Measurements from ENCODE around the gene LSR.

The LSR gene

DNA sequence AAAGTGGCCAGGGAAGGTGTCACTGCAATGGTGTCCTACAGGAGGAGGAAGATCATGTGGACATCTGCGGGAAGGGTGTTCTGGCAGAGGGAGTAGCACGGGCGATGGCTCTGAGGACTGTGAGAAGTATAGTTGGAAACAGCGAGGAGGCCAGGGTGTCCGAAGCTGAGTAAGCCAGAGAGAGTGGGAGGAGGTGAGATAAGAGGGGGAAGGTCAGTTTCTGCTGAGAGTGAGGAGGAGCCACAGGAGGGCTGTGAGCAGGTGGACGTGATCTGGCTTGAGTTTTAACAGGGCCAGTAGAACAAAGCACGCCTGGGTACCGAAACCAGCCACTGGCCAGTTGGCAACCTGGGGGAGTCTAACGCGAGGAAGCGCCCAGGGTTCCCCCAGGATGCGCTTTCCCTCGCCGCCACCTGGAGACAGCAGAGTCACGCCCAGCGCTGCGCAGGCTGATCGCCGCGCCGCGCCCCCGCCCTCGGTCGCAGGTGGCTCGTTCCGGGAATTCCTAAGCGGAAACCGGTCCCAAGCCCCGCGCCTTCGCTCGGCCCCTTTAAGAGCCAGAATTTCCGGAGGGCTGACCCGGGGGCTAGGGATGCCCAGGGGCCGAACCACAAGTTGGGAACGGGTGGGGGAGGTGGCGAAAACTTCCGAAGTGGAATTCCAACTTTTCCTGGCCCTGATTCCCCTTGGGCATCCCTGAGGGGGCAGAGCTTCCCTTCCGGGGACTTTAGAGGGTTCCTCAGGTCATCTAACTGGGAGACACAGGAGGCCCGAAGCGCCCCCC, 1.1 kb upstream of the LSR start:
- no peak for DNase-seq

DNA sequence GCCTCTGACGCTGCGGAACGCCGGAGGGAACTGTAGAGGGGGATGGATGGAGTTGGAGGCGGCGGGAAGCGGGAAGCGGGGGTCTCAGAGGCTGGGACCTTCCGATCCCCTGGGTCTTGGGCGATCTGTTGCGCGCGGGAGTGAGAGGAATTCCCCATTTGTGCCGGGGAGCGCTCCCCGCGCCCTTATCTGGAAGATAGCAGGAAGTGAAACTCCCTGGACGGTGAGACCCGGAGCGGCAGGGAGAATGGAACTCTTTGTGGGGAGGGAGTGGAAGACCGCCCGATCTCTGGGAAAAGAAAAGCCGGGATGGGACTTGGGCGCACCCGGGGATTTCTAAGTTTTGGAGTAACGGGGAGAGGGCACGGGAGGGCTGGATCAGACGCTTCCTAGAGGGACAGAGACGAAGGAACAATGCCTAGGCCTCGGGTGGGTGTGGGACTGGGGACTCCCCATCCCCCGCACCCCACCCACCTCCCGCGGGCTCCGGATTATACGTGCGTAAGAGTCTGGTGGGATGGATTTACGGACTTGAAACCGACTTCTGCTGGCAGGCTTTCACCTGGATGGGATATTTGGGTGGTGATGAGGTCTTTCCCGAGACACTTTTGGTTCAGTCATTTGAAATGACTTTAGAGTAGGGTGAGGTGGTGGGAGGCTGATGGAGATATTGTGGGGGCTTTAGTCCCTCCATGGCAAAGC, 495 bp downstream of the LSR start:
- DNase-seq, result no peak

DNA sequence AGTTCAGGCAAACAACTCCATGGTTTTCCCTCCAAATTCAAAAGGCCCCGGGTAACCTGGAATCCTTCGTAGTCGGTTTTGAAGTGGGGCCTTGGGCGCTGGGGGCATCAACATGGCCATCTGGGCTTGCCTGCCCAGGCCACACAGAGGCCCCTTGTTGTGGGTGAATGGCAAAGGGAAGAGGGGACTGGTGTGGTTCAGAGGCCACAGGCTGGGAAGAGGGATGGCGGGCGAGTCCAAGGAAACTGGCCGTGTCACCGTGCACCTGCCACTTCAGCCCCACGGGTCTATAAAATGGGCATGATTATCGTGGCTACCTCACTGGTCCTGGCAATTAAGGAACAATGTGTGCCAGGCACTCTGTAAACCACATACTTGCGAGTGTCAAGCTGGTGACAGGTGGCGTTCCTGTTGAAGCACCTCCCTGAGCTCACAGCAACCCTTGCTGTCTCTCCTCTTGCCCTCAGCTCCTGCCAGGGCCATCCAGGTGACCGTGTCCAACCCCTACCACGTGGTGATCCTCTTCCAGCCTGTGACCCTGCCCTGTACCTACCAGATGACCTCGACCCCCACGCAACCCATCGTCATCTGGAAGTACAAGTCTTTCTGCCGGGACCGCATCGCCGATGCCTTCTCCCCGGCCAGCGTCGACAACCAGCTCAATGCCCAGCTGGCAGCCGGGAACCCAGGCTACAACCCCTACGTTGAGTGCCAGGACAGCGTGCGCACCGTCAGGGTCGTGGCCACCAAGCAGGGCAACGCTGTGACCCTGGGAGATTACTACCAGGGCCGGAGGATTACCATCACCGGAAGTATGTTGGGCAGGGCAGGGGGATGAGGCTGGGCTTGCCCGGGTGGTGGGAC, 1.3 kb downstream of the LSR start:
- no peak for DNase-seq

DNA sequence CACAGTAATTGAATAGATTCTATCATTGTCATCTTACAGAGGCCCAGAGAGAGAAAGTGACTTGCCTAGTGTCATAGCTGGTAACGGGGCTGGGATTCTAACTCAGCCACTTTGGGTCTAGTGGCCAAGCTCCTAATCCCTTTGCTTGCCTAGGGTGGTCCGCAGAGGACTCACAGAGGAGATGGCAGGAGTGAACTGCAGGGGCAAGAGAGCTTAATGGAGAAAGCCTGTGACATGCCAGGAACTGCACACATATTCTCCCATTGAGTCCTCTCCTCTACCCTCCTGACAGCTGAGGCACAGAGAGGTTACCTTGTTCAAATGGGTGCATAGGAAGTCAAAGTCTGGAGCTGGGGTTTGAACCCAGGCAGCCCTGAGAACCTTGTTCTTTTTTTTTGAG, 2.7 kb downstream of the LSR start:
- no peak for DNase-seq

DNA sequence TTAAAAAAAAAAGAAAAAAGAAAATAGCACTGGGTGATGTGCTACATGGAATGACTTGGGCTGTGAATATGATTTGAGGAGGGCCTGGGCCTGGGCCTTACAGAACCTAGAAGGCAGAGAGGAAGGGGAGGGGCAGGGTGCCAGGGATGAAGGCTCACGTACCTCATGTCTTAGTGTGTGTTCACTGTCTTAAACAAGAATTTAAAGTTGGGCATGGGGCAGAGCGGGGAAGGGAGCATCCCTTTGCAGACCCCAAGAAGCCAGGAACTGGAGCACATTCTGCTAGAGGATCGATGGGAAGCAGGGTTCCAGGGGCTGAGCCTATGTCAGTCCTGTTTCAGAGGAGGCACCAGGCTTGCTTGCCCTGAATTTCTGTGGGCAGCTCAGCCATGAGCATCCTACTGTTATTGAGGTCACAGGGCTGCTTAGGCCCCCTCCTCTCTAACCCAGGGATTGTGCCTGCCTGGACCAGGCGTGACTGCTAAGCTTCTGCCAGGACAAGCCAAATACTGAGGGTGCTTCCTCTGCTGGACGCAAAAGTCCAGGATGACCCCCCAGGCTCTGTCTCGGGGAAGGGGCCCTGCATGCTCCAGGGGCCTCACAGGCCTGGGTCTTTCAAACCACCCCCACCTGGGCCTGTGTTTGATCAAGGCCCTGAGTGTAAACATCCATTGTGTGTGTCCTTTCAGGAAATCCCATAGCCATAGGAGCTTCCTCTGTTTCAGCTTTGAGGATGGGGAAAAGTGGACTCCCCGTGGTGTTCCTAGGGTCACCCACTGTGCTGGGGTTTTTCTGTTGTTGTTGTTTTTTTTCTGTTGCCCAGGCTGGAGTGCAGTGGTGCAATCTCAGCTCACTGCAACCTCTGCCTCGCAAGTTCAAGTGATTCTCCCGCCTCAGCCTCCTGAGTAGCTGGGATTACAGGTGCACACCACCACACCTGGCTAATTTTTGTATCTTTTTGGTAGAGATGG, 4.8 kb downstream of the LSR start:
- no peak for DNase-seq

DNA sequence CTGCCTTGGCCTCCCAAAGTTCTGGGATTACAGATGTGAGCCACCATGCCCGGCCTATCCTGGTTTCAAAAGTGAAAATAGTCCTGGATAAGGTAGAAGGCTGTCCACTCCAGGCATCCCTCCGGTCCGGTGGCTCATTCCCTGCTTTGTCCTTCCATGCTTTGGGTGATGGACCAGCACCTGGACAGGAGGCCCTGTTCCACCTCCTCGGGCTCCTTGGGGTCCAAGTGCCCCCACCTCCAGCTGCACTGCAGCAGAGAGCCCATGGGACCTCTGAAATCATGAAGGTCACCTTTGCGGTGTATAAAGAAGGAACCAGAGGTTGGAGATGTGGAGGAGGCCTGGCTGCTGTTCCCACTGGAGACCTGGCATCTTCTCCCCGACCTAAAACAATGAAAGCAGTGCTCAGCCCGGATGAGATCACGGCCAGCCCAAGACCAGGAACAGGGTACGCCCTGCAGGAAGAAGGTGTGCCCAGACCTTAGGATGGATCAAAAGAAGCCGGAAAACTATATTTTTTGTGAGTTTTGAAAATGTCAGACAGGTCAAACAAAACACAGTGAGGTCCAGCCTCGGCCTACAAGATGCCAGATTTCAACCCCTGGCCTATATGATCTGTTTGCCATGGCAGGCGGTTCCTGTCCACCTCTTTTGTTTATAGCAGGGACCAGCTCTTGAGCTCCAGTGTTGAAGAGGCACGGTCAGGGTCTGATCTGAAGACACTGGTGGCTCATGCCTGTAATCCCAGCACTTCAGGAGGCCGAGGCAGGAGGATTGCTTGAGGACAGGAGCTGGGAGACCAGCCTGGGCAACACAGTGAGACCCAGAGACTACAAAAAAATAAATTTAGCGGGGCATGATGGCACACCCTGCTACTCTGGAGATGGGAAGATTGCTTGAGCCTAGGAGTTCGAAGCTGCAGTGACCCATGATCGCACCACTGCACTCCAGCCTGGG, 5.8 kb downstream of the LSR start:
- DNase-seq, result no peak

DNA sequence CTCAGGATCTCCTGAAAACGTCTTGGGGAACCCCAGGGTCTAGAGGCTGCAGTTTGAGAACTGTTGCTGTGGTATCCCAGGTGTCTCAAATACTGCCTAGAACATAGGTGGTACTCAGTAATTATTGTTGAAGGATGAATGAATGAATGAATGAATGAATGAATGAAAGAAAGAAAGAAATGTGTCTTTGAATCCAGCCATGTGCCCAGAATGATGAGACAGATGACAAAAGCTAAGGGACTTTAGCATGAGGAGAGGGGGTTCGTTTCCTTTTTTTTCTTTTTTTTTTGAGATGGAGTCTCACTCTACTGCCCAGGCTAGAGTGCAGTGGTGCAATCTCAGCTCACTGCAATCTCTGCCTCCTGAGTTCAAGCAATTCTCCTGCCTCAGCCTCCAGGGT, 7.8 kb downstream of the LSR start:
- DNase-seq, result no peak

DNA sequence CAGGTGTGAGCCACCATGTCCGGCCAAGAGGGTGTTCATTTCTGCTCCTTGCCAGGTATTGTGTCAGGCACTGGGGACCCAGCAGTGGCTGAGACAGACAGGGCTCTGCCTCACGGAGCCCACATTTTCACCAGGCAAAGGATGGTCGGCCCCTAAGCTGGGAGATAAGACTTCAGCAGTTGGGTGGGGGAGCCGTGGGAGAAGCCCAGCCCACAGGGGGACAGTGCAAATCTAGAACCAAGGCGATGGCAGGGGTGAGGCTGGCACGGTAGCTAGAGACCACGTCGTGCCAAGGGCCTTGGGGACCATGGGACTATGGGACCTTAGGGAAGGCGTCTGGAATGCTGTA, 8.3 kb downstream of the LSR start:
- DNase-seq, result no peak

DNA sequence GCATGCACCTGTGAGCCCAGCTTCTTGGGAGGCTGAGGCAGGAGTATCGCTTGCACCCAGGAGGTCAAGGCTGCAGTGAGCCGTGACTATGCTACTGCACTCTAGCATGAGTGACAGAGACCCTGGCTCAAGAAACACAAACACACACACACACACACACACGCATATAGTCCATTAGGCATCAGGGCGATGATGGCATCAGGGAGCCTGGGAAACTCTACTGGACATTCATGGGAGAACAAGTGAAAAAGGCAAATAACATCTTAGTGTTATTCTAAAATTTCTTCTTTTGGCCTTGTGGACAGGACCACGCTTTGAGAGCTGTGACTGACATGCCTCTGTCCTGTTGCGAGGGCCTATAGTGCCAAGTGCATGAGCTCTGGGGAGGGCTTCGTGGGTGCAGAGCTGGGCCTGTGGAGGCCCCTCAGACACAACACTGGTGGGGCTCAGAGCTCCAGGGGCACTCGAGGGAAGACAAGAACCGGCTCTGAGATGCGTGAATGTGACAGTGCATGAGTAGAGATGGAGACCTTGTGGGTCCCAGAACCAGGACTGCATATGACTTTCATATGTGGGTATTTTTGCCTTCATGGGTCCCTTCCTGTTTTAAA, 12.0 kb downstream of the LSR start:
- no peak for DNase-seq

DNA sequence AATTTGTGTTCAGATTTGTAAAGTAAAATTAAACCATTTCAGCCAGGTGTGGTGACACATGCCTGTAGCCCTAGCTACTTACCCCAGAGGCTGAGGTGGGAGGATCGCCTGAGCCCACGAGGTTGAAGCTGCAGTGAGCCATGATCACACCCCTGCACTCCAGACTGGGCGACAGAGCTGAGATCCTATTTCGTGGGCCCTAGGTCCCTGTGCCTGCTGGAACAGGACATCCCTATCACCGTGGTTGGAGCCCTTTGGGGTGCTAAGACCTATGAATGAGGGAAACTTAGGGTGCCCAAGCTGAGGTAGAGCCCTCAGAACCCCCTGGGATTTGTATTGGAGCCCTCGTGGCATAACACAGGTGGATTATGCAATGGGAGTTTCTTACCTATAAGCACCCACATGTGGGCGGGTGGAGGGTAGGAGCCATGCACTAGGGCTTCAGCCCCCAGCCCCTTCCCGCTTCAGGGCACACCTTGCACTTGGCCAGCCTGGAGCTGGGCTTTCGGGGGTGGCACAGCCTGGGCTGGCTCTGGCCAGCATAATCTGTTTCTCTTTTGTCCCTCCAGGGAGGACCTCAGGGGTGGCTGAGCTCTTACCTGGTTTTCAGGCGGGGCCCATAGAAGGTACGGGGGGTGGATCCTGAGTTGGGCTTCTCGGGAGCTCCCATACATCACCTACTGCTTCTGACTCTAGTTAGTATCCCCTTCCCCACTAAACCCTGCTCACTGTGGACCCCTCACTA, 12.7 kb downstream of the LSR start:
- no peak for DNase-seq

DNA sequence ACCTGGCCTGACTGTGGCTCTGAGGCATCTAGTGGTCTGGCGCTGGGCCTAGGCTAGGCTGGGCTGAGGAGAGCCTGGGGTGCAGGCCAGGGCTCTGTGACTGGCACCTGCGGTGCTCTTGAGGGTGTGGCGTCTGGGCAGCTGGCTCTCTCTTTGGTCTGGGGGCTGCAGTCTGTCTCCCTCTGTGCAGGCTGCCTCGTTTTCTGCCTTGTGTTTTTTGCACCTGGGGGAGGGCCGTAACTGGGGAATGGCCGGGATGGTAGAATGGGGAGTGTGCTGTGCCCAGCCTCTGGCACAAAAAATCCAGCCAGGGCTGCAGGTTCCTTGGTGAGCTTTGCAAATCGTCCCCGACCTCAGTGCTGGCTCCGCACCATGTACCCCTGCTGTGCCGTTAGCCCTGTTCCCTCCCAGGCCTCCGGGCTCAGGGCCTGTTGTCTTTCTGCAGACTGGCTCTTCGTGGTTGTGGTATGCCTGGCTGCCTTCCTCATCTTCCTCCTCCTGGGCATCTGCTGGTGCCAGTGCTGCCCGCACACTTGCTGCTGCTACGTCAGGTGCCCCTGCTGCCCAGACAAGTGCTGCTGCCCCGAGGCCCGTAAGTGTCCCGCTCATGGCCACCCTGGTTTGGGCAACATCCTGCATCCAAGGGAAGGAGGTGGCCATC, 13.4 kb downstream of the LSR start:
- DNase-seq, result peak in 1 of 51 donors; percentile 10

DNA sequence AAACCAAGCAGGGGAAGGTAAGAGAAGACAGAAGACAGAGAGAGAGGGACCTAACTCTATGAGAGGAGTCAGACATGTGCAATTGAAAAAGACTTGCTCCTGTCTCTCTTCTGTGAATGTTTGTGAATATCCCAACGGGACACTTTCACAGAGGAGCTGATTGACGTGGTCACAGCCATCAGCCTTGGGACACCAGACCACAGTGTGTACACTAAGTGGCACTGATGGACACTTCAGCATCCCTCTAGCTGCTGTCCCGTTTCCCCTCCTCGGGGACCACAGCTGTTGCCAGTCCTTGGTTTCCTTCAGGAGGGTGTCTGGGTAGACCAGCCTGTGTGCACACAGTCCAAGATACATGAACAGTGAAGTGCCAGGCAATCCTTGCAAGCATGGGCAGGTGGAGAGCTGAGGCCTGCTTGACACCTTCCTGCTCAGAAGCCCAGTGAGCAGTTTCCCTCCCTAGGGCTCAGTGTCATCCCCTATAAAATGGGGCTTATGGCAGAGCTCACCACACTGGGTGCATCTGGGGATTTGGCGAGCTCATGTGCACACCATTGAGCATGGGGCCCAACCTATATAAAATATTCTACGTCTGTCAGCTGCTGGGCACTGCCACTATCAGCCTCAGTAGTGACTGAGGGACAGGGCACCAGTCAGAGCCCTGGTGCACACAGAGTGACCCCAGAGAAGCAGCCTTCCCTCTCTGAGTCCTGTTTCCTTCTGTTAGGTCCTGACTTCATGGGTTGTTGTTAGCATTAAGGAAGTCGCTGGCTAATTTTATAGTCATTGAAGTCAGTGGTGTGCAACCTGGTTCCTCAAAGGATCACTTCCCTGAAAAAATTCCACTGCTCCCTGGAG, 15.7 kb downstream of the LSR start:
- DNase-seq, result no peak

DNA sequence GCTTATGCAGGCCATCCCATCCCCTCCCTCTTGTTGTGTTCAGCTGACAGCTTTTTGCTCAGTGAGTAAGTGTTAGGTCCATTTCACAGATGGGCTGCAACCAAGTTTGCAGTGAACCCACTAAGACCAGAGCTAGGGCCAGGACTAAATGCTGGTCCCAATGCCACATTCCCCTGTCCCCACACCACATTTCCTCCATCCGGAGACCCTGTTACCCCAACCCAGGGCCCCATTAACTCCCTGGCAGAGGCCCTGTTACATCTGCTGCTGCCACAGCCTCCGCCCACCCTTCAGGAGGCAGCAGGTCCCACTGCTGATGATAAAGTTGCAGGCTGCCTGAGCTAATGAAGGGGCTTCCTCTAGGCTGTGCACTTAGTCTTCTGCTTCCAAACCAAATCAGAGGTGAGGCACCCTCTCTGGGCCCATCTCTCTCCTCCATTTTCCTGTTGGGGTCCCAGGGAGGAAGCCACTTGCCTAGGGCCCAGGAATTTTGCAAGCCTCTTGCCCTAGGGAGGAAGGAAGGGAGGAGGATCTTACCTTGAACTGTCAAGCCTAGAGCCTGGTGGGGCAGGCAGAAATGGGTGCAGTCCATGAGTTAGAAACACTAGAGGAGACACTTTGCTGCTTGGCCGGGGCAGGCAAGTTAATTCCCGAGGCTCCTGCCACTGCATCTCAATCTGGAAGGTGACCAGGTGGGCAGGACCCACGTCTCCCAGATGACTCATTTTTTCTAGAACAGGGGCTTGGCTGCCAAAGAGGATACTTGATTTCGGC, 16.5 kb downstream of the LSR start:
- no peak for DNase-seq

DNA sequence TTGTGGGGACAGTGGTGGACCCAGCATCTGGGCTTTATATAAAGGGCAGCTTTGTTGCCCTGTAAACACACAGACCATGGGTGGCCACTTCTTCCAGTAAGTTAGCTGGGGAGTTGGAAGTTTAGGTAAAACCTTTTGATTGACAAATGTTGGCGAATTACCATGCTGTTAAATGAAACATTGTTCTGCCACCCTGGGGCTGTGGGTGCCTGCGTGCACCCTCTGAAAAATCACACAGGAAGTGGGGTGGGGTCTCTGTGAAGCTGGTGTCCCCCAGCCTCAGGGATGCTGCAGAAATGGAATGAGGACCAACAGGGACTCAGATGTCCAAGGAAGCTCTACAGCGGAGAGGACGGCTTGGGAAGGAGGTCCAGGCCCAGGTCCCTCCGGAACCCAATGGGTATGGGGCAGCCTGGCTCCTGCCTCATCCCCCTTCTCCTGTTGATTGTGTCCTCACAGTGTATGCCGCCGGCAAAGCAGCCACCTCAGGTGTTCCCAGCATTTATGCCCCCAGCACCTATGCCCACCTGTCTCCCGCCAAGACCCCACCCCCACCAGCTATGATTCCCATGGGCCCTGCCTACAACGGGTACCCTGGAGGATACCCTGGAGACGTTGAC, 17.2 kb downstream of the LSR start:
- no peak for DNase-seq

DNA sequence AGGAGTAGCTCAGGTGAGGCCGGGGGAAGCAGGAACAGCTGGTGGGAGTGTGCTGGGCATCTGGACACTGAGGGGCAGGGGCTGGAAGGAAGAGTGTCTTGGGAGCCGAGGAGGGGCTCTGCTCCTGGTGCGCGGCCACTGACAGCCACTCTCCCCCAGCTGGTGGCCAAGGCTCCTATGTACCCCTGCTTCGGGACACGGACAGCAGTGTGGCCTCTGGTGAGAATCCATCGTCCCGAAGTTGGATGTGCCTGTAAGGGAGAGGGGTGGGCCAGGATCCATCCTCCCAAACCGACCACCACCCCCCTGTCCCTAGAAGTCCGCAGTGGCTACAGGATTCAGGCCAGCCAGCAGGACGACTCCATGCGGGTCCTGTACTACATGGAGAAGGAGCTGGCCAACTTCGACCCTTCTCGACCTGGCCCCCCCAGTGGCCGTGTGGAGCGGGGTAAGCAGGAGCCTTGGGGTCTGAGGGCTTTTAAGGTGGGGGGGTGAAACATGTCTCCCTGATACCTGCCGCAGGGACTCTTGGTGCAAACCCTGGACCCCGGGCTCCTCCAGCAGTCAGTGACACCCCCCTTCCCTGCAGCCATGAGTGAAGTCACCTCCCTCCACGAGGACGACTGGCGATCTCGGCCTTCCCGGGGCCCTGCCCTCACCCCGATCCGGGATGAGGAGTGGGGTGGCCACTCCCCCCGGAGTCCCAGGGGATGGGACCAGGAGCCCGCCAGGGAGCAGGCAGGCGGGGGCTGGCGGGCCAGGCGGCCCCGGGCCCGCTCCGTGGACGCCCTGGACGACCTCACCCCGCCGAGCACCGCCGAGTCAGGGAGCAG, 17.9 kb downstream of the LSR start:
- no peak for DNase-seq

Data from hypothalamus (tissue), 51 donors.